GM19193 (cell line): ENCODE measurements around the gene CYLD.

Experiments used
- POLR2A ChIP-seq: IDR thresholded peaks from 4 replicates; pipeline ENCODE4 v1.6.1; 2011; ENCODE audit not compliant: insufficient read depth, insufficient read length; ENCODE audit errors: extremely low read depth

CYLD gene

DNA sequence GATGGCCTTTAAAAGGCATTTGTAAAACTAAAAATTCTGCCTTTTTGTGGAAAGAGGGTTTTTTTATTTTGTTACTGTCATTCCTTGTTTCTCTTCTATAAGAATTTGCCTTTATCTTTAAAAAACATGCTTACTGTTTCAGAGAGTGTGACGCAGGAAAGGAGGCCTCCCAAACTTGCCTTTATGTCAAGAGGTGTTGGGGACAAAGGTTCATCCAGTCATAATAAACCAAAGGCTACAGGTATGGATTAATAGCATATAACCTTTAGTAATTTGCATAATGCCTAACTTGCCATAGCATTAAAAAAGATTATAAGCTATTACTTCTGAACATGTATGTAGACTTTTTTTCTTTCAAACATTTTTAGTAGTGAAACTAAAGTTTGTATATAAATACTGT, 34.2 kb downstream of the CYLD start:
- TF ChIP-seq POLR2A, result no peak

DNA sequence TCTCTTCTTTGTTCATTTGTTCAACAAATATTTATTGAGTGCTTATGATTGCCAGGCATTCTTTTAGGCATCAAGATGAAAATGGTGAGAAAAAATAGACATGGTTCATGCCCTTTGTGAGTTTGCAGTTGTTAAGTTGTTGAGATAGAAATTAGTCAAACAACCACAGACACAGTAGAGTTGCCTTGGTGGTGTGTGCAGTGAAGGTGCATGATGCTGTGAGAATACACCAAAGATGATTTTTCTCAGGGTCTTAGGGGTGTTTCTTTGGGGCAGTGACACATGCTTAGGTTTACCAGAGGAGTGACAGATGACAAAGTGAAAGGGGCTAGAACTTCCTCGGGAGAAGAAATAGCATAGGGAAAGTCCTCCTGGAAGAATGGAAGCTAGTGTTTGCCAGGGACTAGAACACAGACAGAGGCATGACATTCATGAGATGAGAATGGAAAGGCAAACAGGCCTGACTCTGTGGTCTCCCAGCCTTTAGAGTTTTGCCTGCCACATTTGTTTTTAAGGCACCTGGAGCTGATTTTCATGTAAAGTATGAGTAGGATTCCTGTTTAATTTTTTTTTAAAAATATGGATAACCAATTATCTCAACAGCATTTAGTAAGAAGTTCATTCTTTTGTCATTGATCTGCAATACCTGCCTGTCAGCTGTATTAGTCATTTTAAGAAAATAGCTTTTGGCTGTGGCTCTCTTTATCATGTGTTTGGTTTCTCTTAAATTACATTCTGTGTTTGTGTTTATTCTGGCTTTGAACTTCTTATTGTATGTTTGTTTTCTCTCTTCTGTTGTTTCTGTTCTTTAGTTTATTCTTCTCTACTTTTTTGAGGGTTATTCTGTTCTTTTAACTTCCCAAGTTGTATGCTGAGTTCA, 36.6 kb downstream of the CYLD start:
- TF ChIP-seq POLR2A, result no peak

GRCh38 chr16:50781043-50781442, 39.2 kb downstream of the CYLD start:
- TF ChIP-seq POLR2A, result no peak

- TF ChIP-seq POLR2A, result no peak
Measured at GRCh38 chr16:50781518-50781917, 39.6 kb downstream of the CYLD start.

DNA sequence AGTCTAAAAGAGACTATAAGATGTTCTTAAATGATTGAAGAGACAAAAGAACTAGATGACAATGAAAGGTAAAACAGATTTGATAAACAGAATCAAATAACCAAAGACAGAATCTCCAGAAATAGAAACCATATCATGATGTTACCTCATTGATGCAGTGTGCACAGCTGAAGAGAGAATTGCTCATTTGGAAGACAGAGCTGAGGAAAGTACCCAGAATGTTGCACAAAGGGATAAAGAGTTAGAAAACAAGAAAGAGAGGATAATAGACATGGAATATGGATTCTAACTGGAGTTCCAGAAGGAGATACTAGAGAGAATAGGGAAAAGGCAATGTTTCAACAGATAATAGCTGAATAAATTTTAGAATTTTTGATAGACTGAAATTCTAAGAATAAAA, 47.9 kb downstream of the CYLD start:
- no peak for TF ChIP-seq POLR2A

GRCh38 chr16:50791522-50791921, 49.6 kb downstream of the CYLD start:
- no peak for TF ChIP-seq POLR2A

GRCh38 chr16:50796829-50797228, 54.9 kb downstream of the CYLD start:
- TF ChIP-seq POLR2A, result no peak

GRCh38 chr16:50797456-50797855, 55.6 kb downstream of the CYLD start:
- TF ChIP-seq POLR2A, result no peak

GRCh38 chr16:50800074-50800473, 58.2 kb downstream of the CYLD start:
- TF ChIP-seq POLR2A, result no peak

DNA sequence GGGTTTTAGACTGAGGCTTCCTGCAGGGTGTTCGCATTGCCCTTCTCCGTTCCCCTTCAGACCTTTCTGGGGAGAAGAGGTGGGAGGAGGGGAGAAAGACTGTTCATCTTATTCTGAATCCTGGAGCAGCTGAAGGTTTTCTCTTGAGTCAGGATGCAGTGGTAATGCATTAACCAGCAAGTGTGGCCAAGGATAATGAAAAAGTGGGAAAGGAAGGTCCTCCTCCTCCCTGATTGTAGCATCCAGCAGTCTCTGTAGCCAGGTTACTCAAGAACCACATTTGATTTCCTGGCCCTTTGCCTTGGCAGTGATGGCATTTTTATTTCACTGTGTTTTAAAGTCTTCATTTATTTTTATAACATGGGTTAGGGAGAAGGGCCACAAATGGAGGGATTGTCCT, 59.1 kb downstream of the CYLD start:
- TF ChIP-seq POLR2A, result no peak

- no peak for TF ChIP-seq POLR2A
Measured at GRCh38 chr16:50802000-50802399, 60.1 kb downstream of the CYLD start.

GRCh38 chr16:50802961-50803360, 61.1 kb downstream of the CYLD start:
- TF ChIP-seq POLR2A, result no peak

- TF ChIP-seq POLR2A, result no peak
Measured at GRCh38 chr16:50804290-50804907, 62.5 kb downstream of the CYLD start.

- no peak for TF ChIP-seq POLR2A
Measured at GRCh38 chr16:50806099-50807062, 64.5 kb downstream of the CYLD start.

GRCh38 chr16:50808929-50809538, 67.1 kb downstream of the CYLD start:
- no peak for TF ChIP-seq POLR2A
